WTC11 (cell line): ENCODE data around the gene OGFR. TPM values are rescaled to one million over a fixed set of nuclear protein-coding genes. Genes with fewer than 3 reads are reported as not detected.

Source experiments
- ATAC-seq: fragments of 200-7000 bp; cut with Tn5 transposase; 2 replicates; pipeline ENCODE4 v1.10.0; 2021; ENCODE audit warnings: mild to moderate bottlenecking, moderate library complexity
- CTCF ChIA-PET: fragments of 300-600 bp; sonication (Branson Sonifier 250); formaldehyde crosslinking; loops from one replicate; lab custom pipeline; 2021; ENCODE audit warnings: antibody characterized with exemption; lab: Charles Lee
- POLR2A ChIA-PET: fragments of 350-600 bp; sonication (Branson Sonifier 250); formaldehyde crosslinking; loops from one replicate; lab custom pipeline; 2021; ENCODE audit warnings: antibody characterized with exemption; lab: Charles Lee
- DNase-seq: peaks from one replicate; pipeline ENCODE4 v3.0.0; 2021; ENCODE audit warnings: low spot score
- H3K27ac Mint-ChIP-seq: 2 replicates; pipeline ENCODE4 v1.8.0; 2021; ENCODE audit warnings: mixed read lengths
- H3K27me3 Mint-ChIP-seq: 2 replicates; pipeline ENCODE4 v1.8.0; 2021; ENCODE audit warnings: low read depth, mild to moderate bottlenecking, moderate library complexity, mixed read lengths
- H3K36me3 Mint-ChIP-seq: 2 replicates; pipeline ENCODE4 v1.8.0; 2021; ENCODE audit warnings: mixed read lengths
- H3K4me1 Mint-ChIP-seq: 2 replicates; pipeline ENCODE4 v1.8.0; 2022; ENCODE audit warnings: mixed read lengths
- H3K4me3 Mint-ChIP-seq: 2 replicates; pipeline ENCODE4 v1.8.0; 2021; ENCODE audit warnings: mild to moderate bottlenecking, moderate library complexity, mixed read lengths
- H3K9me3 Mint-ChIP-seq: 2 replicates; pipeline ENCODE4 v1.8.0; 2021; ENCODE audit warnings: mixed read lengths
- ATF3 ChIP-seq: sonication (generic); formaldehyde crosslinking; conservative IDR thresholded peaks from 2 replicates; pipeline ENCODE4 v1.8.1; 2022; ENCODE audit warnings: mild to moderate bottlenecking, missing genetic modification reagents
- CBFB ChIP-seq: sonication (generic); formaldehyde crosslinking; IDR thresholded peaks from 2 replicates; pipeline ENCODE4 v1.8.1; 2022; ENCODE audit warnings: mild to moderate bottlenecking, low read depth, missing genetic modification reagents
- CREM ChIP-seq: sonication (generic); formaldehyde crosslinking; IDR thresholded peaks from 2 replicates; pipeline ENCODE4 v1.8.1; 2022; ENCODE audit warnings: mild to moderate bottlenecking, missing genetic modification reagents, moderate library complexity
- FOXJ3 ChIP-seq: sonication (generic); formaldehyde crosslinking; IDR thresholded peaks from 2 replicates; pipeline ENCODE4 v1.9.0; 2021; ENCODE audit warnings: missing genetic modification reagents, mild to moderate bottlenecking, borderline replicate concordance
- FOXK1 ChIP-seq: sonication (generic); formaldehyde crosslinking; IDR thresholded peaks from 2 replicates; pipeline ENCODE4 v1.8.0; 2022; ENCODE audit warnings: mild to moderate bottlenecking, moderate library complexity, missing genetic modification reagents
- GTF2I ChIP-seq: fragments of 250-450 bp; sonication (Bioruptor Pico); conservative IDR thresholded peaks from 2 replicates; pipeline ENCODE4 v1.4.0; 2021; ENCODE audit warnings: mild to moderate bottlenecking
- HMGXB4 ChIP-seq: sonication (generic); formaldehyde crosslinking; IDR thresholded peaks from 2 replicates; pipeline ENCODE4 v1.8.1; 2023; ENCODE audit warnings: mild to moderate bottlenecking, moderate library complexity, missing genetic modification reagents
- IRF1 ChIP-seq: sonication (generic); formaldehyde crosslinking; IDR thresholded peaks from 2 replicates; pipeline ENCODE4 v1.8.0; 2023; ENCODE audit warnings: missing genetic modification reagents
- IRF2 ChIP-seq: sonication (generic); formaldehyde crosslinking; IDR thresholded peaks from 2 replicates; pipeline ENCODE4 v1.8.0; 2022; ENCODE audit warnings: low read depth, missing genetic modification reagents, borderline replicate concordance
- JUN ChIP-seq: sonication (generic); formaldehyde crosslinking; IDR thresholded peaks from 2 replicates; pipeline ENCODE4 v1.8.0; 2023; ENCODE audit warnings: mild to moderate bottlenecking, missing genetic modification reagents
- KAT7 ChIP-seq: sonication (generic); formaldehyde crosslinking; IDR thresholded peaks from 2 replicates; pipeline ENCODE4 v1.8.1; 2023; ENCODE audit warnings: missing genetic modification reagents, mild to moderate bottlenecking, borderline replicate concordance
- MAX ChIP-seq: sonication (generic); formaldehyde crosslinking; IDR thresholded peaks from 2 replicates; pipeline ENCODE4 v1.8.0; 2022; ENCODE audit warnings: mild to moderate bottlenecking, missing genetic modification reagents
- NR2C2 ChIP-seq: sonication (generic); formaldehyde crosslinking; IDR thresholded peaks from 2 replicates; pipeline ENCODE4 v1.8.0; 2022; ENCODE audit warnings: mild to moderate bottlenecking, missing genetic modification reagents
- NR3C1 ChIP-seq: sonication (generic); formaldehyde crosslinking; conservative IDR thresholded peaks from 2 replicates; pipeline ENCODE4 v1.8.1; 2023; ENCODE audit warnings: low read depth, mild to moderate bottlenecking, missing genetic modification reagents
- OVOL2 ChIP-seq: fragments of 250-450 bp; sonication (Bioruptor Pico); IDR thresholded peaks from 2 replicates; pipeline ENCODE4 v1.9.0; 2021; ENCODE audit warnings: mild to moderate bottlenecking, borderline replicate concordance
- RELA ChIP-seq: sonication (generic); formaldehyde crosslinking; IDR thresholded peaks from 2 replicates; pipeline ENCODE4 v1.8.1; 2022; ENCODE audit warnings: missing genetic modification reagents, mild to moderate bottlenecking, borderline replicate concordance
- SMAD3 ChIP-seq: sonication (generic); formaldehyde crosslinking; IDR thresholded peaks from 2 replicates; pipeline ENCODE4 v1.8.0; 2022; ENCODE audit warnings: missing genetic modification reagents, mild to moderate bottlenecking, borderline replicate concordance
- TEAD4 ChIP-seq: sonication (generic); formaldehyde crosslinking; IDR thresholded peaks from 2 replicates; pipeline ENCODE4 v1.8.0; 2022; ENCODE audit warnings: mild to moderate bottlenecking, missing genetic modification reagents
- ZNF121 ChIP-seq: sonication (generic); formaldehyde crosslinking; IDR thresholded peaks from 2 replicates; pipeline ENCODE4 v1.8.0; 2023; ENCODE audit warnings: missing genetic modification reagents
- ZNF138 ChIP-seq: sonication (generic); formaldehyde crosslinking; conservative IDR thresholded peaks from 2 replicates; pipeline ENCODE4 v1.8.1; 2022; ENCODE audit warnings: mild to moderate bottlenecking, moderate library complexity, missing genetic modification reagents
- ZSCAN18 ChIP-seq: fragments of 250-450 bp; sonication (Bioruptor Pico); IDR thresholded peaks from 2 replicates; pipeline ENCODE4 v2.1.2; 2022; ENCODE audit warnings: mild to moderate bottlenecking, moderate library complexity
- total RNA-seq: library from RNA; stranded (reverse); gene quantifications from 3 replicates; pipeline ENCODE4 v1.2.3, GENCODE V29; 2021
- TF ChIP-seq, protein P1 (sequence below): fragments of 250-450 bp; sonication (Bioruptor Pico); IDR thresholded peaks from 2 replicates; pipeline ENCODE4 v1.9.0; 2021; ENCODE audit warnings: mild to moderate bottlenecking
- TF ChIP-seq, protein P2 (sequence below): sonication (generic); formaldehyde crosslinking; IDR thresholded peaks from 2 replicates; pipeline ENCODE4 v1.8.1; 2022; ENCODE audit warnings: low read depth, missing genetic modification reagents, borderline replicate concordance

Gene OGFR
- total RNA-seq, 1 experiment from 2014 or later = 43.3 TPM

DNA sequence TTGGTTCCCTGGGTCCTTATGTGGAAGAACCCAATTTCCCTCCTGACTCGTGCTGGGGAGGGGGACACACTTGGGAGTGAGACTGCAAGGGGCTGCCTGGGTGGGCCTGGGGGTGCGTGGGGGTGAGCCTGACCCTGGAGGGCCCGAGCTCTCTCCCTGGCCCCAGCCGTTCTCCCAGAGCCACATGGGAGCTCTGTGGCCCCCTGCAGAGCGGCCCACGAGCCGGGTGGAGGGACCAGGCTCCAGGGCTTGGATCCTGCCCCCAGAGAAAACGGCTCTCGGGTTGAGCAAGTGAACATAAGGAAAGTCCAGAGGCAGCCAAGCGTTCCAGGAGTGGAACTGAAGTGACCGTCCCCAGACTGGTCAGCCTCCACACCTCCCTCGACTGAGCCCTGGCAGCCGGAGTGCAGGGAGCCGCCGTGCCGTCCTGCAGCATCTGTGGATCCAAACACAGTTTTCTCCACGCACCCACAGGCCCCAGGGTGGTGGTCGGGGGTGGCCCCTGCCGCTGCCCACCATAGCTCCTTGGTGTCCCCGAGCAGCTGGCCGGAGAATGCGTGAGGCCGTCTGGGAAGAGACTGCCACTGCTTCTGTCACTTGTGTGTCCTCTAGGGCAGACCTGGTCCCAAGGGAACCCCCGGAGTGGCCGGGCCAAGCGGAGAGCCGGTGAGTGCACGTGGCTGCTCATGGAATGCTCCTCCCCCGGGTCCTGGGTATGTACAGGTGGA, 22.8 kb downstream of the OGFR start:
- CTCF ChIA-PET = interaction anchor here (1.0 kb wide), 1 partner anchor 20 kb away, joined by 4 read pairs; no protein-coding TSS in a partner anchor
- Mint-ChIP-seq H3K27ac (no peak overlapping the region), H3K27me3 (no peaks in the 10 kb centered on the region), H3K36me3 (no peaks in the 10 kb centered on the region; the same call in 1 of the 2 replicates), H3K9me3 (no peaks in the 10 kb centered on the region), H3K4me1 (peaks cover 24% of the 10 kb centered on the region), H3K4me3 (no peak overlapping the region)
- DNase-seq (no peak), ATAC-seq (no peak)
- TF ChIP-seq RELA (CRISPR knock-in tag) (no peak), CREM (CRISPR knock-in tag) (no peak), FOXK1 (no peak), ZNF121 (CRISPR knock-in tag) (no peak), KAT7 (CRISPR knock-in tag) (no peak), IRF2 (CRISPR knock-in tag) (no peak), IRF1 (CRISPR knock-in tag) (no peak)
- POLR2A ChIA-PET = no interaction called here

DNA sequence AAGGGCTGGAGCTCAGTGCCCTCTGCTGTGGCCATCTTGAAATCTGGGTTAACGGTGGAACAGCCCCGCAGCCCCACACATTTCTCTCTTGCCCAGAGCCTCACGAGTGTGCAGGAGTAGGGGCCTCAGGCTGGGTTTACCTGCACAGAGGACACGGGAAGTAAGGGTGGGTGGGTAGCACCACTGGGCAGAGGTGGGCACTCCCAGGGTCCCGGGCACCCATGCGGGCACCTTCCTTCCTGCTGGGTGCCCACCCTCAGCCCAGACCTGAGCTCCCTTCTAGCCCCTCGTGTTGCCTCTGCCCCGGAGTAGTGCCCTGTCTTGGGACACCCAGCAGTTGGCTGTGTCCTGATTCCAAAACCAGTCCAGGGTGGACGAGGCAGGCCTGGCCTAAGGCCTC, 23.4 kb downstream of the OGFR start:
- TF ChIP-seq ZSCAN18 (CRISPR knock-in tag) (no peak), JUN (no peak), FOXJ3 (no peak), SMAD3 (CRISPR knock-in tag) (no peak), GTF2I (CRISPR knock-in tag) (no peak), CBFB (CRISPR knock-in tag) (no peak), ZNF121 (CRISPR knock-in tag) (no peak), ATF3 (CRISPR knock-in tag) (no peak), HMGXB4 (CRISPR knock-in tag) (no peak), ZNF138 (CRISPR knock-in tag) (no peak), TEAD4 (CRISPR knock-in tag) (no peak), NR2C2 (CRISPR knock-in tag) (no peak)
- CTCF ChIA-PET = interaction anchor here (1.0 kb wide), 1 partner anchor 20 kb away, joined by 4 read pairs; no protein-coding TSS in a partner anchor
- no peaks in the 10 kb centered on the region for H3K9me3 Mint-ChIP-seq
- no peak for ATAC-seq
- no peak for DNase-seq
- H3K4me3 Mint-ChIP-seq = no peak overlapping the region
- H3K36me3 Mint-ChIP-seq = peaks cover 4% of the 10 kb centered on the region; the same call in 1 of the 2 replicates
- H3K4me1 Mint-ChIP-seq = peaks cover 26% of the 10 kb centered on the region
- POLR2A ChIA-PET = no interaction called here
- no peak overlapping the region for H3K27ac Mint-ChIP-seq
- H3K27me3 Mint-ChIP-seq = no peaks in the 10 kb centered on the region

- DNase-seq = no peak
- Mint-ChIP-seq H3K36me3 (peaks cover 4% of the 10 kb centered on the region; the same call in 1 of the 2 replicates), H3K4me3 (no peak overlapping the region), H3K4me1 (peaks cover 22% of the 10 kb centered on the region), H3K27ac (no peak overlapping the region), H3K27me3 (no peaks in the 10 kb centered on the region), H3K9me3 (no peaks in the 10 kb centered on the region)
- ATAC-seq = no peak
- POLR2A ChIA-PET = no interaction called here
- CTCF ChIA-PET = no interaction called here
- TF ChIP-seq, protein P1, sequence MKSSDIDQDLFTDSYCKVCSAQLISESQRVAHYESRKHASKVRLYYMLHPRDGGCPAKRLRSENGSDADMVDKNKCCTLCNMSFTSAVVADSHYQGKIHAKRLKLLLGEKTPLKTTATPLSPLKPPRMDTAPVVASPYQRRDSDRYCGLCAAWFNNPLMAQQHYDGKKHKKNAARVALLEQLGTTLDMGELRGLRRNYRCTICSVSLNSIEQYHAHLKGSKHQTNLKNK = no peak
- TF ChIP-seq OVOL2 (CRISPR knock-in tag) (no peak), NR3C1 (CRISPR knock-in tag) (no peak), ATF3 (CRISPR knock-in tag) (no peak), MAX (CRISPR knock-in tag) (no peak)
- TF ChIP-seq, protein P2, sequence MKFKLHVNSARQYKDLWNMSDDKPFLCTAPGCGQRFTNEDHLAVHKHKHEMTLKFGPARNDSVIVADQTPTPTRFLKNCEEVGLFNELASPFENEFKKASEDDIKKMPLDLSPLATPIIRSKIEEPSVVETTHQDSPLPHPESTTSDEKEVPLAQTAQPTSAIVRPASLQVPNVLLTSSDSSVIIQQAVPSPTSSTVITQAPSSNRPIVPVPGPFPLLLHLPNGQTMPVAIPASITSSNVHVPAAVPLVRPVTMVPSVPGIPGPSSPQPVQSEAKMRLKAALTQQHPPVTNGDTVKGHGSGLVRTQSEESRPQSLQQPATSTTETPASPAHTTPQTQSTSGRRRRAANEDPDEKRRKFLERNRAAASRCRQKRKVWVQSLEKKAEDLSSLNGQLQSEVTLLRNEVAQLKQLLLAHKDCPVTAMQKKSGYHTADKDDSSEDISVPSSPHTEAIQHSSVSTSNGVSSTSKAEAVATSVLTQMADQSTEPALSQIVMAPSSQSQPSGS = no peak
These were observed 24.0 kb downstream of the OGFR start for GRCh38 chr20:62828511-62829230.
